ENCODE data around the gene SPATS2L.

GRCh38 chr2:200448455-200448854, 142.0 kb downstream of the SPATS2L start:
- TF ChIP-seq CTCF (conservative IDR thresholded peaks at IDR 0.05; ENCODE audit: low read length) (no peak), EZH2phosphoT487 (IDR thresholded peaks at IDR 0.05; ENCODE audit: borderline replicate concordance) (no peak)

Data from Loucy (cell line).